Bronchial epithelial cell (primary cell): ENCODE data around the gene PSEN2. TPM values are rescaled to one million over a fixed set of nuclear protein-coding genes. Genes with fewer than 3 reads are reported as not detected.

Source experiments
- DNase-seq: peaks from one replicate; pipeline ENCODE4 v3.0.0-alpha.2; 2010; ENCODE audit warnings: low read depth
- FAIRE-seq: peaks from 2 replicates; lab custom pipeline; 2011; peaks lifted over from hg19 to GRCh38; lab: Jason Lieb, UNC
- H3K27me3 ChIP-seq: 2 replicates; pipeline ENCODE4 v1.5.1; 2011; ENCODE audit warnings: low read length; ENCODE audit not compliant: control insufficient read depth, insufficient read depth
- H3K36me3 ChIP-seq: 2 replicates; pipeline ENCODE4 v1.5.1; 2011; ENCODE audit warnings: low read length; ENCODE audit not compliant: control insufficient read depth, insufficient read depth
- H3K4me3 ChIP-seq: 2 replicates; pipeline ENCODE4 v1.5.1; 2011; ENCODE audit warnings: mild to moderate bottlenecking, low read depth, low read length, control low read depth
- CTCF ChIP-seq: IDR thresholded peaks from 2 replicates; pipeline ENCODE4 v1.5.1; 2011; ENCODE audit warnings: mild to moderate bottlenecking, moderate library complexity, low read length, control low read depth, inconsistent platforms; ENCODE audit not compliant: insufficient read depth, severe bottlenecking
- total RNA-seq: library from RNA; depleted of rRNA; stranded (reverse); fragments of >200 nt; gene quantifications from 2 replicates; pipeline ENCODE4 v1.2.1, GENCODE V29; 2014

PSEN2 gene
- total RNA-seq, 1 donor from 2014 or later, result 20.3 TPM

- no peak for FAIRE-seq
- no peak overlapping the region for H3K4me3 ChIP-seq
- H3K27me3 ChIP-seq, result no peaks in the 10 kb centered on the region
- no peaks in the 10 kb centered on the region for H3K36me3 ChIP-seq
- no peak for DNase-seq
- no peak for TF ChIP-seq CTCF
Measured at GRCh38 chr1:226825746-226826100, 44.7 kb upstream of the PSEN2 start.

GRCh38 chr1:226826479-226827261 lies 43.7 kb upstream of the PSEN2 start:
- Histone ChIP-seq H3K36me3 (no peaks in the 10 kb centered on the region), H3K4me3 (no peak overlapping the region), H3K27me3 (no peaks in the 10 kb centered on the region)
- no peak for TF ChIP-seq CTCF
- no peak for DNase-seq
- FAIRE-seq, result no peak

- Histone ChIP-seq H3K4me3 (no peak overlapping the region), H3K36me3 (no peaks in the 10 kb centered on the region), H3K27me3 (no peaks in the 10 kb centered on the region)
- FAIRE-seq, result no peak
- no peak for TF ChIP-seq CTCF
- DNase-seq, result no peak
Measured at GRCh38 chr1:226827458-226827857, 43.0 kb upstream of the PSEN2 start.

GRCh38 chr1:226827968-226828513 lies 42.4 kb upstream of the PSEN2 start:
- no peaks in the 10 kb centered on the region for H3K36me3 ChIP-seq
- DNase-seq (peak; percentile 73), FAIRE-seq (no peak)
- TF ChIP-seq CTCF, result peak; percentile 97
- H3K27me3 ChIP-seq, result no peaks in the 10 kb centered on the region
- no peak overlapping the region for H3K4me3 ChIP-seq

GRCh38 chr1:226829105-226829504 lies 41.3 kb upstream of the PSEN2 start:
- no peak for DNase-seq
- TF ChIP-seq CTCF, result no peak
- no peak for FAIRE-seq
- Histone ChIP-seq H3K27me3 (no peaks in the 10 kb centered on the region), H3K36me3 (no peaks in the 10 kb centered on the region), H3K4me3 (no peak overlapping the region)
